ENCODE results near the gene C1orf52. TPM values are rescaled to one million over a fixed set of nuclear protein-coding genes. Genes with fewer than 3 reads are reported as not detected.
A peak's percentile ranks its signal among the peaks of the same experiment; 100 is the strongest.

C1orf52 gene
- total RNA-seq, 2 experiments from 2014 or later = 29.3 to 30.0 TPM

DNA sequence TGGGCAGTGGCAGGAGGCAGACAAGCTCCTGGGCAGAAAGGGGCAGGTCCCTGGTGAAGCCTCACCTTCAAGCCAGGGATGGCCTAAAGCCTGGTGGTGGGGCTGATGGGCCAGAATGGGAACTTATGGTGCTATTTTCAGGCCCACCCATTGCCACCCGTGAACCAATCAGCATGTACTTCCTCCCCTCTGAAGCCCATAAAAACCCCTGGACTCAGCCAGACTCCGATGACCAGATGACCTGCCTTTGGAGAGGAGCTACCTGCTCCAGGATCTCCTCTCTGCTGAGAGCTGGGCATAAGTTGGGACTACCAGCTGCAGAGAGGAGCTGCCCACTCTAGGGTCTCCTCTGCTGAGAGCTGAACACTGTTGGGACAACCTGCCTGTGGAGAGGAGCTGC, 24.7 kb upstream of the C1orf52 start:
- Mint-ChIP-seq H3K27ac (no peak overlapping the region), H3K4me3 (no peak overlapping the region), H3K27me3 (no peaks in the 10 kb centered on the region), H3K36me3 (no peaks in the 10 kb centered on the region), H3K9me3 (no peaks in the 10 kb centered on the region), H3K4me1 (peaks cover under 1% of the 10 kb centered on the region)
- DNase-seq = no peak

DNA sequence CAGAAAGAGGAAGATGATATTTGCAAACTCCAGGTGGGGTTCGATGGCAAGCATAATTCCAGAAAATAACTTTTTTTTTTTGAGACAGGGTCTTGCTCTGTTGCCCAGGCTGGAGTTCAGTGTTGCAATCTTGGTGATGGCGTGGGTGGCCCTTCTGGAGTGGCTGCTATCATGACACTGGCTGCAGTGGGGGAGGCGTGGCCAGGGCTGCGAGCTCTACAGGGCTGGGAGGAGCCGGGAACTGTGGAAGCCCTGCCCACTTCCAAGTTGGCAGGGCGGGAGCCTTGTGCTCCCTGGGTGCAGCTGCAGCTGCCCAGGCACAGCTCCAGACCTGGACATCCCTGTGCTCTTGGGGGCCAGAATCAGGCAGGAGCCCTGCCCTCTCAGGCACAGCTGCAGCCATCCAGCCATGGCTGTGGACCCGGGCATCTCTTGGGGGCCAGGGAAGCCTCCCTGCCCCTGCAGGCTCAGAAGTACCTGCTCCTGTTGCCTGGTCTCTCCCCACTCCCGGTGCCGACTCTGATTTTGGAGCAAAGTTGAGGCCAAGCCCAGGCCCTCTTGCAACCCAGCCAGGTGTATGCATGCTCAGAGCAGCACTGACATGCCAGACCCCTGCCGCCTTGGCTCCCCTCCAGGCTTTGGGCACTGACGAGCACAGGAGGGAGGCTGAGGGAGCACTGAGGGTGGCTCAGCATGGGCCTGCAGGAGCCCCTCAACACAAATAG, 24.2 kb upstream of the C1orf52 start:
- Mint-ChIP-seq H3K4me3 (no peak overlapping the region), H3K27me3 (no peaks in the 10 kb centered on the region), H3K36me3 (no peaks in the 10 kb centered on the region), H3K4me1 (peaks cover 6% of the 10 kb centered on the region), H3K9me3 (no peaks in the 10 kb centered on the region), H3K27ac (no peak overlapping the region)
- no peak for DNase-seq

DNA sequence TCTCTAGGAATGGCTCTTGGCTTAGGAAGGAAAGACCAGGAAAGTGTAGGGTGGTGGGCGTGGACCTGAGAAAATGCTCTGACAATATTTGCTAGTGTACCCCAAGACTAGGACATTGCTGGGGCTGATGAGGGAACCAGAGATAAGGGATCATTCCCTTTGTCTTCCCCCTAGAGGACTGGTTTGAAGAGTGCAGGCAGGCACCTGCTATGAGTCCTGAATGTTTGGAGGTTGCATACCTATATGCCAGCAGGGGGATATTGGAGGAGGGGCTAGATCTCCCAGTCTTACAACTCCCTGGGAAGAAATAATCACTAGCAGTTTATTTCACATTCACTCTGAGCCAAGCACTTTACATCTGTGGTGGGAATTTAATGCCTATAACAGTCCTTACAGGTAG, 23.0 kb upstream of the C1orf52 start:
- no peak for DNase-seq
- H3K4me3 Mint-ChIP-seq = no peak overlapping the region
- no peaks in the 10 kb centered on the region for H3K9me3 Mint-ChIP-seq
- H3K27me3 Mint-ChIP-seq = no peaks in the 10 kb centered on the region
- peaks cover 7% of the 10 kb centered on the region for H3K4me1 Mint-ChIP-seq
- no peak overlapping the region for H3K27ac Mint-ChIP-seq
- H3K36me3 Mint-ChIP-seq = no peaks in the 10 kb centered on the region

DNA sequence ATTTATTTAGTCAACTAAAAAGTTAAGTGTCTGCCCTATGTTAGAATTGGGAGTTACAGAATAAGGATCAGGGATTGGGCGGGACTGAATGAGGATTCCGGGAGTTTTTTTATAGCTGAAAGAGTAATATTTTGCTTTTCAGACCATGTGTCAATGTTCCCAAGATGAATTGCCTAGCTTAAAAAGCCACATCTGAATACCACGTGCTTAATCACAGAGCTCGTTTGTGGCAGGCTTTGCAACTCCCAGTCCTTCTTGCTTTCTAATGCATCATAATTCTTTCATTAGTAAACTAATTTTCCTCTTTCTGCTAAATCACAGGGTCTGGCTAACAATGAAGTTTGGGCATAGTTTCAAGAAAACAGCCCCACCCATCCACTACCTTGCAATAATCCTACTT, 21.2 kb upstream of the C1orf52 start:
- Mint-ChIP-seq H3K36me3 (no peaks in the 10 kb centered on the region), H3K9me3 (no peaks in the 10 kb centered on the region), H3K27me3 (no peaks in the 10 kb centered on the region), H3K27ac (no peak overlapping the region), H3K4me1 (peaks cover 10% of the 10 kb centered on the region), H3K4me3 (no peak overlapping the region)
- DNase-seq = no peak

DNA sequence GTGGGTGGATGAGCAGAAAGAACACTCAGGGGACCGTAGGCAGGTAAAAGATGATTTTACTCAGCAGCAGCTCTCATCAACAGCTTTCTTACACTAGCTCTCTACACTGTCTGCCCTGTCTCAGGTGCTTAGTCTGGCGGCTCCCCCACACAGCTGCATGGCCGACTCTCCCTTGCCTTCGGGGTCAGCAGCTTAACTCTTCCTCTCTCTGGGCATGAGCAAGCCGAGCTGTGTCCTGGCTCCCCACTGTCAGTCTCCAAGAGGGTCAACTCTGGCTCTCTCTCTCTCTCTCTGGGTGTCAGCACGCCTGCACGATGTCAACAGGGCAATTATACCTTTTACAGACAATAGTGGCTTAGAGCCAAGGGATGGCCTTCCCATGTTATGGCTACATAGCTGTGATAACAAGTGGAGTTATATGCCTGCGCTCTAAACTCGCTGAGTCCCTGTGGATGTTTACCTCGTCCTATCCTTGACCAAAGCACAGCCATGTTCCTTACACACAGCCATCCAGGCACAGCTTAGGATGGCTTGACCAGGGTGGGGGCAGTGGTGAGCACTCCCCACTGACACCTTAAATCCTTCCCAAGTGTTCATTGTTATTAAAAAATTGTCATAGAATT, 20.1 kb upstream of the C1orf52 start:
- Mint-ChIP-seq H3K27ac (no peak overlapping the region), H3K27me3 (no peaks in the 10 kb centered on the region), H3K4me3 (no peak overlapping the region), H3K36me3 (peaks cover 8% of the 10 kb centered on the region), H3K4me1 (peaks cover 20% of the 10 kb centered on the region), H3K9me3 (no peaks in the 10 kb centered on the region)
- DNase-seq = no peak

DNA sequence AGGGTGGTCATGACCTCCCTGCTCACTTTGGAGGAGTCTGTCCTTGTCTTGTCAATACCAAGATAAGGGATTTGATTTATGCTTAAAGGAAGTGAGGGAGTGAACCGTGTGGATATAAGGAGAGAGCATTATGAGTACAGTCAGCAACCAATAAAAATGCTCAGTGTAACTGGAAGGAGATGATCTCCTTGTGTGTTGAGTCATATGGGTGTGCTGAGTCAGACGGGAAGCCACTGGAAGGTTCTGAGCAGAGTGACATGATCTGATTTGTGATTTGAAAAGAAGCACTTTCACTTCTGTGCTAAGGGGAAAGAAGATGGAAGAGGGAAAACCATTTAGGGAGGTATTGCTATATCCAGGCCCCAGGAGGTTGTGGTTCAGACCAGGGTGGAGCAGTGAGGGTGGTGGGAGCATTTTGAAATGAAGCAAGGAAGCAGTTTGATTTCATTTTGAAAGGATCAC, 19.4 kb upstream of the C1orf52 start:
- no peak overlapping the region for H3K4me3 Mint-ChIP-seq
- H3K27me3 Mint-ChIP-seq = no peaks in the 10 kb centered on the region
- H3K27ac Mint-ChIP-seq = no peak overlapping the region
- peak; percentile 19 for DNase-seq
- peaks cover 24% of the 10 kb centered on the region for H3K4me1 Mint-ChIP-seq
- no peaks in the 10 kb centered on the region for H3K9me3 Mint-ChIP-seq
- H3K36me3 Mint-ChIP-seq = peaks cover 12% of the 10 kb centered on the region

DNA sequence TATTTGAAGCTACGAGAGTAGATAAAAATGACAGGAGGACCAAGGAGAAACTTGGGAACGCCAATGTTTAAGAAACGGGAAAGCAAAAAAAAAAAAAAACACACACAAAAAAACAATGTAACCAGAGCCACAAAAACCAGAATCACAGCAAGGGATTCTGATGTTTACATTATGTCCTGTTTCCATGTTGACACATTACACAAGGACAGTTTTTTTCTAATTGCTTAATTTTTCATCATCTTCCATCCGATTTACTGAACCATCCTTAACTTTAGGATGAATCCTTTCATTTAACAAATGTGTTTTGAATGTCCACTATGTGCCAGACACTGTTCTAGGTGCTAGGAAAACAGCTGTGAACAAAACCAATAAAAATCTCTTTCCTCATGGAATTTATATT, 18.3 kb upstream of the C1orf52 start:
- Mint-ChIP-seq H3K9me3 (no peaks in the 10 kb centered on the region), H3K36me3 (peaks cover 21% of the 10 kb centered on the region)

DNA sequence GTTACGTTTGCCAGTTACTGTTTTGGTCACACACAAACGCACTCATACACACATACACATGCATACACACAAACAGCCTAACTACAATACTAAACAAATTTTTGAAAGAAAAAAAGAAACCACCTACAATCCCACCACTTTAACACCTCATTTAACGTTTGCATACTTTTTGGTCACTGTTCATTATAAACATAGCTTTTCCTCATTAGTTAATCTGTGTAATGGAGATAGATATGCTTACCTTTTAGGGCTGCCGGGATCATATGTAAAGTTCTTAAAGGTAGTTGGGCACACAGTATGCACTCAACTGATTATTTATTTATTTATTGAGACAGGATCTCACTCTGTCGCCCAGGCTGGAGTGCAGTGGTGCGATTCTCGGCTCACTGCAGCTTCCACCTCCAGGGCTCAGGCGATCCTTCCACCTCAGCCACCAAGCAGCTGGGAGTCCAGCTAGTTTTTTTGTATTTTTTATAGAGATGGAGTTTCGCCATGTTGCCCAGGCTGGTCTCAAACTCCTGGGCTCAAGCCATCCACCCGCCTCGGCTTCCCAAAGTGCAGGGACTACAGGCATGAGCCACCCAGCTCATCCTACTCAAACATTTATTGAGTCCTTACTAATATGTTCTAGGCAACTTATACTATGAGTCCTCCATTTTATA, 17.6 kb upstream of the C1orf52 start:
- no peak for DNase-seq
- peak overlapping the region; percentile 84 for H3K4me3 Mint-ChIP-seq
- H3K4me1 Mint-ChIP-seq = peaks cover 39% of the 10 kb centered on the region
- H3K36me3 Mint-ChIP-seq = peaks cover 24% of the 10 kb centered on the region
- no peaks in the 10 kb centered on the region for H3K27me3 Mint-ChIP-seq
- no peaks in the 10 kb centered on the region for H3K9me3 Mint-ChIP-seq
- H3K27ac Mint-ChIP-seq = peak overlapping the region; percentile 80

More for the DNA sequence above, 18.3 kb upstream of the C1orf52 start:
- H3K27ac Mint-ChIP-seq = no peak overlapping the region
- no peak overlapping the region for H3K4me3 Mint-ChIP-seq
- no peak for DNase-seq
- H3K27me3 Mint-ChIP-seq = no peaks in the 10 kb centered on the region
- H3K4me1 Mint-ChIP-seq = peaks cover 35% of the 10 kb centered on the region

DNA sequence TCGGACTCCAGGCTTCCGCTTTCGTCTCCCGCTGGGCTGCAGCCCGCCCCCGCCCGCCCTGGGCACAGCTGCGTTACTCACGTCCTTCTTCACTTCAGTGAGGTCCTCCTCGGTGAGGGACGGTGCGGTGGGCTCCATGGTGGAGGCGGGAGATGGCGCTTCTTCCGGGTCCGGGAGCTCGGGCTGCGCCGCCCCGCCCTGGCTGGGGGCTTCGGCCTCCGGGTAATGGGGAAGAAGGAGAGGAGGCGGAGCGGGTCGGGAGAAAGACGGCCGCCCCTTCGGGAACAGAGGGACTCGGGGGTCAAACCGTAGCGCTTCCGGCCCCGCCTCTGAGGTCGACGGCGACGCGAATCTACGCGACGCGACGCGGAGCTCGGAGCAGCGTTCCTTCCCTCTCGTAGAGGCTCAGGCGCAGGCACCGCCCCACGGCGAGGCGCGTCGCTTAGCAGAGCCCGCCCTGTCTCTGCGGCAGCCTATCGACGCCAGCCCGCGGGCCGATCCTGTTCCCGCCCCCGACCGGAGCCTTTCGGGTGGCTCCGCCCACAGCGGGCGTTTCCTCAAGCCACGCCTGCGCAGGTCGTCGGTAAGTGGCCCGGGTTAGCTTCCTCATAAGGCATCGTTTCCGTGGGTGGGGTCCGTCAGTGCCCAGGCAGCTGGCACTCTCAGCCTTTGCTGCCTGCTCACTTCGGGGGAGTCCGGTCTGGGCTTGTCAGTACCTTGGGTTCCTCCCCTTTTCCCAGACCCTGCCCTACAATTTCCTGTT, 16.9 kb upstream of the C1orf52 start, which contains the start of gene BCL10:
Gene BCL10, minus strand, starts transcription at position 418 of the 763 bp plus-strand sequence. Its CDS starts 280 bp downstream, at position 138.
- peaks cover 24% of the 10 kb centered on the region for H3K36me3 Mint-ChIP-seq
- H3K27ac Mint-ChIP-seq = peak within 1 kb of the TSS; percentile 88
- H3K4me3 Mint-ChIP-seq = peak within 1 kb of the TSS; percentile 84
- no peaks in the 10 kb centered on the region for H3K27me3 Mint-ChIP-seq
- peaks cover 45% of the 10 kb centered on the region for H3K4me1 Mint-ChIP-seq
- no peaks in the 10 kb centered on the region for H3K9me3 Mint-ChIP-seq
- DNase-seq = peak; percentile 99

DNA sequence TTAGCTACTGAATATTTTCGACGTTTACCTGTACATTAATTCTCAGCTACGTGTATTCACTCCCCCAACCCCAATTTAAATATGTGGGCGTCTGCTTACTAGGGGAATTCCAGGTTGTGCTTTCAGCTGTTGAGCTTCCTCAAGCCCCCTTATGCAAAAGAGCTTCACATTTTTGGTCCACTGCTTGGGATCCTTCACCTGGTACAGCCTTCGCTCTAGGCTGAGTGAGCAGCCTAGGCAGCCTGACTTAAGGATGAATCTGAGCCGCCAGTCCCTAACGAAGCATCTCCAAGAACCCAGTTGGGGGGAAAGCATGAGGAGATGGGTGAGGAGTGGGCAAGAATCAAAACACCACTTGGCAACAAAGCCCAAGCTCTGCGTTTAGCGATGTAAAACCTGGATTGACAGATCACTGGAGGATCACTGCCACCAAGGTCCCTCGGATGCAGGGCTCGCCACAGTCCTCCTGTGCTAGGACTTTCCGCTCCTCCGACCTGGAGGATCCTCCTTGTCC, 16.3 kb upstream of the C1orf52 start:
- Mint-ChIP-seq H3K36me3 (peaks cover 24% of the 10 kb centered on the region), H3K9me3 (no peaks in the 10 kb centered on the region), H3K4me1 (peaks cover 48% of the 10 kb centered on the region), H3K27me3 (no peaks in the 10 kb centered on the region), H3K27ac (peak overlapping the region; percentile 88), H3K4me3 (peak overlapping the region; percentile 84)
- DNase-seq = peak; percentile 11

DNA sequence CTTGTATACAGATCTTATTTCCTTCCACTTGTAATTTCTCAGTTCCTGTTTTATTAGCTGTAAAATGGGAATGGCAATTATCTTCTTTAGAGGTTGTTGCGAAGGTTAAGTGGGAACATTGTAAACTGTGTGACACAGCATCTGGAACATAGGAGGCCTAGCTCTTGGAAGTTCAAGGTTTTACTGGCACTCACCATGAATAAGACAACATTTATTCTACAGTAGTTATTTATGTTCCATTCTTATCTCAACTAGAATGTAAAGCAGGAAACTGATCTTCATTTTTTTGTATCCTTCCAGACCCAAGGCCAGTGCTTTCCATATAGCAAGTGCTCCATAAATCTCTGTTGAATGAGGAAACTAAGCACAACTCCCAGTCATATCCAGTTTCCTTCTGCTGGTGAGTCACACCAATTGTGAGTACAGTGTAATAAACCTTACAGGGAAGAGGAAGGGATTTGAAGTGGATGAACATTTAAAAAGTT, 15.5 kb upstream of the C1orf52 start:
- peaks cover 48% of the 10 kb centered on the region for H3K4me1 Mint-ChIP-seq

DNA sequence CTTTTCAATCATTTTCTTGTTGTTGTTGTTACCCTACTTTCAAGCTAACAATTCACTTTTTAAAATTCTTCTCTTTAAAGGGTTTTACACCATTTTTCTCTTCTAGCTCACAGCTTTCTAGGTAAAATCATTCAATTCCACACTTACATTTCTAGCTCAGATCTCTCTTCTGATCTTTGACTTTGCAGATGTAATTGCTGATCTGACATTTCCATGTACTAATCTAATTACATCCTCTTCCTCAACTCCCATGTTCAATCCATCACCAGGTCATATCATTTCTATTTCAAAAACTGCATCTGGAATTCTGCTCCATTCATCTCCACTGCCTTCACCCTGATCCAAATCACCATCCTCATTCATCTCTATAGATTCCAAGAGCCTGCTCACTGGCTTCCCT, 13.9 kb upstream of the C1orf52 start:
- no peak for DNase-seq
- Mint-ChIP-seq H3K27me3 (no peaks in the 10 kb centered on the region), H3K9me3 (no peaks in the 10 kb centered on the region), H3K4me1 (peaks cover 43% of the 10 kb centered on the region), H3K4me3 (no peak overlapping the region), H3K36me3 (peaks cover 30% of the 10 kb centered on the region), H3K27ac (peak overlapping the region; percentile 5)

More for the DNA sequence above, 15.5 kb upstream of the C1orf52 start:
- Mint-ChIP-seq H3K9me3 (no peaks in the 10 kb centered on the region), H3K4me3 (peak overlapping the region; percentile 84), H3K27ac (peak overlapping the region; percentile 88), H3K36me3 (peaks cover 26% of the 10 kb centered on the region), H3K27me3 (no peaks in the 10 kb centered on the region)
- DNase-seq = no peak

DNA sequence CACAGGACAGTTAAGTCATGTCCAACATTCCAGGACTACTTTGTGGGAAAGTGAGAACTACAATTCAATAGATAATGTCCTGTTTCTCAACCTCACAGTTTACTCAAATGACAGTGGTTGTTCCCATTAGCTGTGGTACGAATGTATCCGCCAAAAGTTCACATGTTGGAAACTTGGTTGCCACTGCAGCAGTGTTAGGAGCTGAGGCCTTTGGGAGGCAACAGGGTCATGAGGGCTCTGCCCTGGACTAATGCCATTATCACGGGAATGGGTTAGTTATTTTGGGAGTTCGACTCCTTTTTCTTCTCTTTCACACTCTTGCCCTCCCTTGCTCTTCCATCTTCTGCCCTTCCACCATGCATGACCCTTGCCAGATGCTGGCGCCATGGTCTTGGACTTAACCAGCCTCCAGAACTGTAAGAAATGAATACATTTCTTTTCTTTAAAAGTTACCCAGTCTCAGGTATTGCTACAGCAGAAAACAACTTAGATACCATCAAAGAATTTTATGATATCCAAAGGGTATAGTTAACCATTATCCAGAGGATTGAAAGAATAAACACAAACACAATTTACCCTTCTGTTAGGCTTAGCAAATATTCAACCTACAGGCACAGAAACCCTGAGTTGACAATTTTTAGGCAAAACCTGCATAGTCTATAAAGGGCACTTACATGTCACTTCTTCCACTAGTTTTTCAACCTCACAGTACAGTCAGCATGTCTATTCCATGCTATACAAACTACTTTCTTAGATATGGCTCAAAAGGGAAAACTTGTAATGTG, 9.5 kb upstream of the C1orf52 start:
- Mint-ChIP-seq H3K4me1 (peaks cover 31% of the 10 kb centered on the region), H3K9me3 (no peaks in the 10 kb centered on the region), H3K27ac (no peak overlapping the region), H3K4me3 (no peak overlapping the region), H3K36me3 (peaks cover 28% of the 10 kb centered on the region), H3K27me3 (no peaks in the 10 kb centered on the region)
- DNase-seq = no peak

DNA sequence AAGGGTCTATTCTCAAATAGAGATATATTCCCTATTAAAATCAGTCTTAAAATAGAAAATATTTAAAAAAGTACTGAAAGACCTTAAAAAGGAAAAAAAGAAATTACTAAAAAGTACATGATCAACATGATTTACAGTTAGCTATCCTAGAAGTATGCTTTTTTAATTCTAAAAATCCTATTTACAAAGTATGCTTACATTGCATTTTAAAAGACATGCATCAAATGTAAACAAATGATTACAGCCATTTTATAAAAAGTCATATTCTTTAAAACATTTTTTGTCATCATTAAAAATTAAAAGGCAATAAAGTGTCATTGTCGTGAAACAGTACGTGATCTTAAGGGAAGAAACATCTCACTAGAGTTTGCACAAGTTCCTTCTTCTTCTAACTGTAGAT, 7.9 kb upstream of the C1orf52 start:
- H3K4me1 Mint-ChIP-seq = peaks cover 16% of the 10 kb centered on the region
- H3K36me3 Mint-ChIP-seq = peaks cover 25% of the 10 kb centered on the region
- H3K9me3 Mint-ChIP-seq = no peaks in the 10 kb centered on the region
- no peak overlapping the region for H3K27ac Mint-ChIP-seq
- no peak overlapping the region for H3K4me3 Mint-ChIP-seq
- no peak for DNase-seq
- H3K27me3 Mint-ChIP-seq = no peaks in the 10 kb centered on the region

All from activated naive CD8-positive, alpha-beta T cell treated with anti-CD3 and anti-CD28 coated beads for 36 hours (primary cell).